HG03469 (cell line): ENCODE data around the gene LRFN2.

Experiments used
- ATAC-seq: cut with Tn5 transposase; IDR thresholded peaks from one replicate; pipeline ENCODE4 v1.9.1; 2021; ENCODE audit warnings: mild to moderate bottlenecking, moderate library complexity, moderate number of reproducible peaks; ENCODE audit not compliant: unreplicated experiment

The LRFN2 gene

DNA sequence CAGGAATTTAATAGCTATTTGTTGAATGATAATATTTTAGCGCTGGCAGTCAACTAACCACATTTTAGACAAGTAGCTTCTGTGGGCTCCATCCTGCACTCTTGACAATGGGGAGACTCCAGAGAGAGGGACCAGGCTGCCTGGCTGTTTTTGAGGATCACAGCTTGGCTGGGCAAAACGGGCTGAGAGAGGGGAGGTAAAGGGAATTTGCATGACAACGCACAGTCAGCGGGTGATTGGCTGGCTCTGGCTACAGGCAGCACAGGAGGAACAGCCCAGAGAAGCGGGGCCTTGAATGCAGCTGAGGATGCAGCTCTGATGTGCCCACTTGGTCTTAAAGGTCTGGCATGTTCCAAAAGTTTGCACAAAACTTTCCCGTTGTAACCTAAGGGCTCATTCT is 41.2 kb downstream of the LRFN2 start:
- no peak for ATAC-seq

- no peak for ATAC-seq
Measured at GRCh38 chr6:40543776-40544175, 43.4 kb downstream of the LRFN2 start.

GRCh38 chr6:40543146-40543545 is 44.0 kb downstream of the LRFN2 start:
- no peak for ATAC-seq

- no peak for ATAC-seq
Measured at GRCh38 chr6:40542175-40542764, 44.9 kb downstream of the LRFN2 start.

GRCh38 chr6:40541556-40542174 is 45.5 kb downstream of the LRFN2 start:
- ATAC-seq = no peak

GRCh38 chr6:40540790-40541189 is 46.4 kb downstream of the LRFN2 start:
- ATAC-seq = no peak

GRCh38 chr6:40539853-40540252 is 47.3 kb downstream of the LRFN2 start:
- ATAC-seq = no peak

GRCh38 chr6:40538556-40538955 is 48.6 kb downstream of the LRFN2 start:
- no peak for ATAC-seq

DNA sequence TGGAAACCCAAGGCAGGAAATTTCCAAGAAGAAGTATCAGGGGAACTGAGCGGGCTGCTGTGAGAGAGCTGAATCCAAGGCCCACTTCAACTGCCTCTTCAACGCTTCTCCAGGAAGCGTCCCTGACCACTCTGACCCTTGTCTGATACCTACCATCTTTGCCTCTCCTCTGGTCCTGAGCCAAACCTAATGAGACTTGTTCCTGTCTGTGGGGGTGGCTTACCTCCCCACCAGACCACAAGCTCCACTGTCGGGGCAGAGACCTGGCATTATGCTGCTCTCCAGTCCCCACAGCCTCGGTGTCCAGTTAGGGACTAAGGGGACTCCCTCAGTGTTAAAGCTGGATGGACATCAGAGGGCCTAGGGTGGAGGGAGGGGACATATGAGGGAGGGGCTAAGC is 49.7 kb downstream of the LRFN2 start:
- ATAC-seq = no peak

GRCh38 chr6:40536442-40536841 is 50.7 kb downstream of the LRFN2 start:
- no peak for ATAC-seq

GRCh38 chr6:40535819-40536380 is 51.3 kb downstream of the LRFN2 start:
- ATAC-seq = no peak

- no peak for ATAC-seq
Measured at GRCh38 chr6:40535110-40535818, 51.9 kb downstream of the LRFN2 start.

- no peak for ATAC-seq
Measured at GRCh38 chr6:40532349-40533000, 54.7 kb downstream of the LRFN2 start.

DNA sequence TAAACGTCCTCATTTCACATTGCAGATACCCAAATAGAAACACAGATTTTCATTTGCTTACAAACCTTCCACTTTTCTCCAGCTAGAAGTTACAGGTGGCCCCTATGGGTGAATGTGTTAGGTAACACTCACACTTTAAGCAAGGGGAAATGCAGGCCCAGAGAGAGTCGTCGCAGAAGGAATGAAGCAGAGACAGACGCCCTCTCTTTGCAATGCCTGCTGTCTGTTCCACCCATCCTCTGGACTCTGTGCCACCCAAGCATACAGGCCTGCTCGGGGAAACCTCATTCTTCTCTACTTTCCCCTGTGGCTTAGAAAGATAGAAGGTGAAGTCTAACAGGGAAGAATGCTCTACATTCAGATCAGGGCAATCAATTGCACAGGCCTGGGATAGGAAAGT is 57.2 kb downstream of the LRFN2 start:
- no peak for ATAC-seq

DNA sequence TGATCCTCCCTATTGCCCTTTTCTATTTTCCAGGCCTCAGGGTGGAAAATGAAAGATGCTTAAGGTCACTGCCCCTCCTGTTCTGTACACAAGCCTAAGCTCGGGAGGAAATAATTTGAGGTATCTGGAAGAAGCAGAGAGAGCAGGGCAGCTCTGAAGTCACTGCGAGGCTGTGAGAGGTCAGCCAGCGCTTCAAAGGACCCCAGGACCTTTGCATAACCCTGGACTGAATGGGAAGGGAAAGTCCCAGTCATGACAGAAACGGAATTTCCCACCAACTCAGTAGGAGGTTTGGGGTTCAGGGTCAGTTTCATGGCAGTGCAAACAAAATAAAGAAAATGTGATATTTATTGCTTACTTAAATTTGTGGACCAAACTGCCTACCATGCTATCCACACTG is 58.1 kb downstream of the LRFN2 start:
- ATAC-seq = no peak

DNA sequence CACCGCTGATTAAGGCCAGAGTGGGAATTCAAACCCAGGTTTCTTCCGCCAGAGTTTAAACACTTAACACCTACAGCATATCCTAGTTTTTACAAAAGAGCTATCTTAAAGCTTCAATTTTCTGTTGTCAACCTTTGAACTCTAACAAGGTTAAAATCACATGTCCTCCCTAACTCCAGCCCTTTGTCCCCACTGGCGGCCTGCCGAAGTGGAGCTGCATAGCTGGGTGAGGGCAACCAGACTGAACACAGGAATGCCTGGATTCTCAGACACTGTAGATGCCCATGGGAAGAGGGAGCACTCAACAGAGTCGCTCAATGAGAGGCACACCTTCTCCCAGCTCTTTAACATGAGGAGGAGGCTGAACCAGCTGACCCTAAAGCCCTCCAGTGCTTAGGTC is 59.1 kb downstream of the LRFN2 start:
- no peak for ATAC-seq

DNA sequence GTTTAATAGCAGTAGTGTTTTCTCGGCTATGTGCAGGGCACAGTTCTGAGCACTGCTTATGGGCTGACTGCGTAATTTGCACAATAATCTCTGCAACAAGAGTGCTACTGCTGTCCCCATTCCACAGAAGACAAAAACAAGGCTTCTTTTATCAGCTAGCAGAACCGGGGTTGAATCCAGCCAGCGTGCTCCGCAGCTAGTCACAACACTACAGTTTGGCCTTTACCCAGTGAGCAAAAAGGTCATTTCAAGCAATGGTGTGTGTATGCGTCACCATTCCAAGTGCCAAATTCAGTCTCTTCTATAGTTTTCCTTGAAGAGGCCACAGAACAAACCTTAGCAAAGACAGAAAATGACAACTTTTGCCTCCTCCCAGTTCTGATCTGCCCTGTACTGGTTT is 61.1 kb downstream of the LRFN2 start:
- no peak for ATAC-seq

DNA sequence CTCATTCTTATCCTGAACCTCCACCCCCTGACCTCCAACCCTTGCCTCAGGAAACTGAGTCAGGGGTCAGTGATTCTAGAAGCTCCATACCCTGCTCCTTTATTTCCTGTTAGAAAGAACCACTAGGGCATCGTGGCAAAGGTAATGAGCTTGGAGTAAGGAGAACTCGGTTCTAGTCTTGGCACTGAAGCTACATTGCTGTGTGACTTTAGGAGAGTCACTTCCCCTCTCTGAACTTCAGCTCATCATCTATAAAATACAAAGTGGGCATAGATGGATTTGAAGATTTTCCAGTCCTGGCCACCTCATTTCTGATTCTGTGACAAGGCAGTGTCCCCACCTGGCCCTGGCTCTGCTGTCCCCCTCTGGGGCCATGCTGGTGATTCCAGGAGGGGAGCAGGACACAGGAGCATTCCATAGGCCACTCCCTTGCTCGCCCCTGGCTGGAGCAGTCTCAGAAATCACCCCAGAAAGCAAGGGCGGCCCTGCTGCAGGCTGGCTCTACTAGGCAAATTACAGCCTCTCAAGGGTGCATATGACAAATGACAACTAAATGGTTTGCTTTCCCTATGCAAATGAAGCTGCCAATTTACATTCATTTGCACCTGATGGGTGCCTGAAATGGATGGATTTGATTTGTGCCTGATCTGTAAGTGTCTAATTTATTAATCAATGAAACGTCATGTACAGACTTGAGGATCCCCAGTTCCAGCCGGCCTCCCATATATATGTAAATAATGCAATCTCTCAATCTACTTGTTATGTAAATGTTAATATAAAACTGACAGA is 62.2 kb downstream of the LRFN2 start:
- no peak for ATAC-seq

- ATAC-seq = no peak
Measured at GRCh38 chr6:40523505-40524172, 63.5 kb downstream of the LRFN2 start.

DNA sequence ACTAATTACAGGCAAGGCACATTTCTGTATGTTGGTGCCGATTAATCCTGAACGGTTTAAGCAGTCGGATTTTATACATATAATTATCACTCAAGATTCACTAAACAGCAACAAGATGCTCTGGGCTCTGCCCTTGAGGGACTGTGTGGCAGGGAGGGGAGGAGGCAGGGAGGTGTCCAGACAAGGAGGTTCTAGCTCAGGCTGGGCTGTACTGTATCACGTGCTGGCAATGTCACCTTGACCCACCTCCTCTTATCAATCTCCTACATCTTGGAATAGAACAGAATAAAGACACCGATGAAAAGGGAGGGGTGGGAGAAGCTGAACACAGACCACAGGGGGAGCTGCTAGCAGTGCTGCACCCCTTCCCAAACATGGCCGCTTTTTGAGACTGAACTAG is 65.7 kb downstream of the LRFN2 start:
- ATAC-seq = no peak
